Activated naive CD8-positive, alpha-beta T cell treated with anti-CD3 and anti-CD28 coated beads, Interleukin-2, amount 10 ng/mL, durations not matched to agents 7 days and 5 days (primary cell): ENCODE data around the gene ZFR2. TPM values are rescaled to one million over a fixed set of nuclear protein-coding genes. Genes with fewer than 3 reads are reported as not detected.

Source experiments
- ATAC-seq: fragments of 150-1000 bp; cut with Tn5 transposase; one replicate; pipeline ENCODE4 v1.10.0; 2021; ENCODE audit warnings: low read depth, moderate library complexity
- POLR2A ChIA-PET: fragments of 350-600 bp; sonication (Branson Sonifier 250); formaldehyde crosslinking; loops from one replicate; lab custom pipeline; 2021; ENCODE audit warnings: antibody characterized with exemption; lab: Charles Lee
- DNase-seq: peaks from one replicate; pipeline ENCODE4 v3.0.0; 2021
- H3K27ac Mint-ChIP-seq: one replicate; pipeline ENCODE4 v1.8.0; 2022; ENCODE audit warnings: mild to moderate bottlenecking, mixed read lengths
- H3K27me3 Mint-ChIP-seq: one replicate; pipeline ENCODE4 v1.8.0; 2022; ENCODE audit warnings: mild to moderate bottlenecking, moderate library complexity, mixed read lengths
- H3K36me3 Mint-ChIP-seq: one replicate; pipeline ENCODE4 v1.8.0; 2021; ENCODE audit warnings: mild to moderate bottlenecking, mixed read lengths
- H3K4me1 Mint-ChIP-seq: one replicate; pipeline ENCODE4 v1.8.0; 2021; ENCODE audit warnings: mixed read lengths
- H3K4me3 Mint-ChIP-seq: one replicate; pipeline ENCODE4 v1.8.0; 2022; ENCODE audit warnings: mild to moderate bottlenecking, moderate library complexity, mixed read lengths
- H3K9me3 Mint-ChIP-seq: one replicate; pipeline ENCODE4 v1.8.0; 2021; ENCODE audit warnings: mixed read lengths
- total RNA-seq, 2 experiments: library from RNA; stranded (reverse); gene quantifications; one replicate each; pipeline ENCODE4 v1.2.3, GENCODE V29; 2021

The ZFR2 gene
- total RNA-seq, 2 experiments from 2014 or later: 0.55 to 0.91 TPM

DNA sequence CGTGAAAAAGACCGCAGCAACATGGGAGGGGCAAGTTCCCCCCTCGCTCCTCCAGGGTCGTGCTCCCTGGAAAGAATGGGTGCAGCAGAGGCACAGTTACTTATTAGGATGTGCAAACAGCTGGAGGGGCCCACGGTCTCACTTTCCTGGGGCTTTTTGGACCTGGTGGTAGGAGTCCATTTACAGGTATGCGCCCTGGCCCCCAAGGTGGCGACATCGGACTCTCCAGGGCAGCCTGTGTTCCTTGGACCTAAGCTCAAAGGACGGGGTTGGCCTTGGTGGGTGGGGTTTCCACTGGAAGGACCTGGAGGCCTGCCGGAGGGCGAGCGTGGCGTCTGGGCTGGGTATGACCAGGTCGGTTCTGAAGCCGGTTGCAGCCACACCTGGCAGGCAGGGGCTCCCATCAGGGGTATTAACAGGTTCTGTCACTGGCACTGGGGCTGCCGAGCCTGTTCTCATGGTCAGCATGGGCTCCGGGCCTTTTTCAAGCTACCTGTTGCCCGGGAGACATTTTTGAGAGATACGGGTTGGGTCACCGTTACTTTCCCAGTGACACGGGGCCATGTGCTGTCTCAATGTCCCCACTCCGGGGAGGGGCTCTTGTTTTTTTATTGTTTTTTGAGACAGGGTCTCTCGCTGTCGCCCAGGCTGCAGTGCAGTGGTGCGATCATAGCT is 5.9 kb downstream of the ZFR2 start:
- H3K4me1 Mint-ChIP-seq: no peaks in the 10 kb centered on the region
- DNase-seq (no peak), ATAC-seq (no peak)
- no peaks in the 10 kb centered on the region for H3K36me3 Mint-ChIP-seq
- no peak overlapping the region for H3K27ac Mint-ChIP-seq
- H3K4me3 Mint-ChIP-seq: no peak overlapping the region
- POLR2A ChIA-PET: no interaction called here
- H3K27me3 Mint-ChIP-seq: peaks cover 26% of the 10 kb centered on the region
- H3K9me3 Mint-ChIP-seq: no peaks in the 10 kb centered on the region

DNA sequence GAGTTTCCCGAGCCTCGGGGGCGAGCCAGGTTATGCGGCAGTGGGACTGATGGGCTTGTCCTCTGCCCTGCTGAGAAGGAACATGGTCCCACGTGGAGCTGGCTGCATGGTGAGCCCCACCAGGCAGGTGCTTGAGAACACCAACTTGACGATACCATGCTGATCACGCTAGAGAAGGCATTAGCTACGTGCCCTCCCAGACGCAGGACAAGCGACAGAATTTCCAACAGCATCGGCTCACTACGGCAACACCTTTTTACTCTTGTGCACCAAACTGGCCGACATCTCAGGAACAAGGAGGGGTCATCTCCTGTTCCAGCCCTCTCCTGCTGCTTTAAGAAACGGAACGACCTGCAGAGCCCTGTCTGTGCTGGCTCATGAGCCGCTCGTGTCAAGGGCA is 8.3 kb downstream of the ZFR2 start:
- DNase-seq: no peak
- Mint-ChIP-seq H3K36me3 (no peaks in the 10 kb centered on the region), H3K4me1 (no peaks in the 10 kb centered on the region), H3K4me3 (no peak overlapping the region), H3K27ac (no peak overlapping the region), H3K27me3 (peaks cover 4% of the 10 kb centered on the region), H3K9me3 (no peaks in the 10 kb centered on the region)
- no peak for ATAC-seq
- POLR2A ChIA-PET: no interaction called here

- Mint-ChIP-seq H3K27ac (no peak overlapping the region), H3K4me1 (no peaks in the 10 kb centered on the region), H3K36me3 (no peaks in the 10 kb centered on the region), H3K9me3 (no peaks in the 10 kb centered on the region), H3K4me3 (no peak overlapping the region), H3K27me3 (no peaks in the 10 kb centered on the region)
- ATAC-seq (no peak), DNase-seq (no peak)
- POLR2A ChIA-PET: no interaction called here
These were observed 11.3 kb downstream of the ZFR2 start for GRCh38 chr19:3857449-3858003.

DNA sequence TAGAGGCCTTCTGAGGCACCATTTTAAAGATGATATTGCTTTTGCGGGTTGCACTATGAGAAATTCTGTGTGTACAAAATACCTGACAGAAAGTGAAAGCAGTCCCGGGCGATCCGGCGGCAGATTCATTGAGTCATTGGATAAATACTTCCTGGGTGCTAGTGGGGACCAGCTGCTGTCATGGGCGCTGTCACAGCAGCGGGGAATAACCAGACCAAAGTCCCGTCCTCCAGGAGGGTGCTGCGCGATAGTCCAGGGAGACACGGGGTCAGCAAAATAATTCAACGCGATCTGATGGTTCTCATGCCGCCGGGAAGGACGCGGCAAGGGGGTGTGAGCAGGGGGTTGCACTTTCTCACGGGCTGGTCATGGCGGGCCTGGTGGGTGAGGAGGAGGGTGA is 13.5 kb downstream of the ZFR2 start:
- H3K27me3 Mint-ChIP-seq: no peaks in the 10 kb centered on the region
- no peak overlapping the region for H3K27ac Mint-ChIP-seq
- no peak for ATAC-seq
- no peak overlapping the region for H3K4me3 Mint-ChIP-seq
- peaks cover 10% of the 10 kb centered on the region for H3K9me3 Mint-ChIP-seq
- H3K36me3 Mint-ChIP-seq: peaks cover 1% of the 10 kb centered on the region
- H3K4me1 Mint-ChIP-seq: no peaks in the 10 kb centered on the region
- POLR2A ChIA-PET: no interaction called here
- no peak for DNase-seq

DNA sequence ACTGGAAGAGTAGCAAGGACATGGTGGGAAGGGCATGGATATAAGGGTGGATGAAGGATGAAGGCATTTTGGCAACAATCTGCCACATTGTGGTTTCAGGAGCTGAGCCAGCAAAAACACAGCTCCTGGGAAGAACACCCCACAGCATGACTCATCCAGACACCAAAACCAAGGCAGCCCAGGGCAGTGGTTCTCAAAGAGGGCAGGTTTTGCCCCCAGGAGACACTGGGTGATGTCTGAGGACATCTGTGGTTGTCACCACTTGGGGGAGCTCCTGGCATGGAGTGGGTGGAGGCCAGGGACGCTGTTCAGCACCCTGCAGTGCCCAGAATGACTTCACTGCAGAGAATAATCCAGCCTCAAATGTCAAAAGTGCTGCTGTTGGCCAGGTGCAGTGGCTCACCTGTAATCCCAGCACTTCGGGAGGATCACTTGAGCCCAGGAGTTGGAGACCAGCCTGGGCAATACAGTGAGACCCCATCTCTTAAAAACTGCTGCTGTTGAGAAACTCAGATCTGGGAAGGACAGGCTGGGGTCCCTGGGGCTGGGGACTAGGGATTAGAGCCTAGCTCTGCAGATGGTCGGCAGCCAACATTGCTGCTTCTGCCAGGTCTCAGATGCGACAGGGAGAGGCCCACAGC is 16.1 kb downstream of the ZFR2 start:
- no peak overlapping the region for H3K4me3 Mint-ChIP-seq
- POLR2A ChIA-PET: no interaction called here

DNA sequence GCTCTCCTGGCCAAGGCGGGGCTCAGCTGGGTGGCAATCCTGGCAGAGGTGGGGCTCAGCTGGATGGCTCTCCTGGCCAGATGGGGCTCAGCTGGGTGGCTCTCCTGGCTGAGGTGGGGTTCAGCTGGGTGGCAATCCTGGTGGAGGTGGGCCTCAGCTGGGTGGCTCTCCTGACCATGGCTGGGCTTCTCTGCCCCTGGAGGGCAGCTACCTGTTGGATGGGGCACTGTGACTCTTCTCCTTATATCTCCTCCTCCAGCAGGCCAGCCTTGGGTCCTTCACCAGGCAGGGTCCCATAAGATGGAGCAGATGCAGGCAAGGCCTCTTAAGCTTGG is 16.7 kb downstream of the ZFR2 start:
- POLR2A ChIA-PET: no interaction called here
- peaks cover 1% of the 10 kb centered on the region for H3K36me3 Mint-ChIP-seq
- H3K4me1 Mint-ChIP-seq: no peaks in the 10 kb centered on the region
- H3K27me3 Mint-ChIP-seq: no peaks in the 10 kb centered on the region
- no peak overlapping the region for H3K4me3 Mint-ChIP-seq
- no peak for DNase-seq
- peaks cover 10% of the 10 kb centered on the region for H3K9me3 Mint-ChIP-seq
- no peak for ATAC-seq
- H3K27ac Mint-ChIP-seq: no peak overlapping the region

More for the DNA sequence above, 16.1 kb downstream of the ZFR2 start:
- Mint-ChIP-seq H3K4me1 (no peaks in the 10 kb centered on the region), H3K9me3 (peaks cover 10% of the 10 kb centered on the region), H3K27me3 (no peaks in the 10 kb centered on the region), H3K36me3 (peaks cover 1% of the 10 kb centered on the region), H3K27ac (no peak overlapping the region)
- no peak for ATAC-seq
- DNase-seq: no peak

DNA sequence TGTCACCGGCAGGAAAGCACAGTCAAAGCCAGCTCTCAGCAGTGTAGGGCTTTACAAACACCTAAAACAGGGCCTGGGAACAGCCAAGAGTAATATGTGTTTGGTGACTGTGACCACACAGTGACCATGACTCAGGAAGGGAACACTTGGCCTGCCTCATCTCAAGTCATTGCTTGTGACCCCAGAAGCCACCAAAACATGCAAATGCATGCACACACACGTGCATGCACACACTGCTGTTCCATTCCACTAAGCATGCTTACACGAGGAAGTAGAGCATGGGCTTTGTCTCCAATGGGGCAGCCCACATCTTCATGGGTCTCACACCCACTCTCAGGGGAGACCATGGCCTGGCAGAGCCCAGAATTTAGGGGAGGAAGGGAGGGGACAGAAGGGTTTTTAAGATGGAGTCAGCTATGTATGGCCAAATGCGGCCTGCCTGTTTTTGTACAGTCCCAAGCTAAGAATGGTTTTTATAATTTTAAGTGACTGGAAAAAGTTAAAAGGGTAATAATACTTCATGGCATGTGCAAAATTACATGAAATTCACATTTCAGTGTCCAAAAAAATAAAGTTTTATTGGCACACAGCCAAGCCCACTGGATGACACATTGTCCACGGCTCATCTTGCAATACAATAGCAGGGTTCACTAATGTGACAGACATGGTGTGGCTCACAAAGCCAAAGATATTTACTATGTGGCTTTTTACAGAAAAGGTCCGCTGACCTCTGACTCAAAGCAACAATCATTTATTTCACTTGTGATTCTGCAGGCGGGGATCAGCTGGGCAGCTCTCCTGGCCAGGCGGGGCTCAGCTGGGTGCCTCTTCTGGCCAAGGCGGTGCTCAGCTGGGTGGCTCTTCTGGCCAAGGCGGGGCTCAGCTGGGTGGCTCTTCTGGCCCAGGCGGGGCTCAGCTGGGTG is 17.3 kb downstream of the ZFR2 start:
- DNase-seq: no peak
- peaks cover 1% of the 10 kb centered on the region for H3K36me3 Mint-ChIP-seq
- H3K4me3 Mint-ChIP-seq: no peak overlapping the region
- H3K9me3 Mint-ChIP-seq: peaks cover 10% of the 10 kb centered on the region
- H3K27ac Mint-ChIP-seq: no peak overlapping the region
- no peaks in the 10 kb centered on the region for H3K4me1 Mint-ChIP-seq
- POLR2A ChIA-PET: interaction anchor here (0.6 kb wide), 1 partner anchor 451 kb away, joined by 6 read pairs; no protein-coding TSS in a partner anchor
- ATAC-seq: no peak
- H3K27me3 Mint-ChIP-seq: no peaks in the 10 kb centered on the region

- no peak for DNase-seq
- Mint-ChIP-seq H3K4me3 (no peak overlapping the region), H3K27me3 (no peaks in the 10 kb centered on the region), H3K36me3 (peaks cover 1% of the 10 kb centered on the region), H3K27ac (no peak overlapping the region), H3K4me1 (no peaks in the 10 kb centered on the region), H3K9me3 (peaks cover 10% of the 10 kb centered on the region)
- ATAC-seq: no peak
- POLR2A ChIA-PET: no interaction called here
These were observed 18.4 kb downstream of the ZFR2 start for GRCh38 chr19:3850320-3850972.

DNA sequence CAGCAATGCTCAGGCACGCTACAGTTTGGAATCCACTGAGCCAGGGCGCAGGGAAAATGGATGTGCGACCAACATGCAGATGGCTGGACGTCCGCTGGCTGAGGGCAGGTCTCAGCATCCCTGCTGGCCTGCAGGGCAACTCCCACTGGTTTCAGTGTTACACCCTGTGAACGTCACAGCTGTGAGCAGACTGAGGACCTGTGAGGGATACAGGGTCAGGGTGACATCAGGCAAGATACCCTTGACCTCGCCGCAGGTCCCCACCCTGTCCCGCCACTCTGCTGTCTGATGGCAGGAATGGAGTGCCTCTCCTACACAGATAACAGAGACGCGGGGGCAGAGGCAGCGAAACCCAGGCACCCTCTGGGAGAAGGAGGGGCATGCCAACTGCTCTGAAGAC is 19.1 kb downstream of the ZFR2 start:
- Mint-ChIP-seq H3K36me3 (peaks cover 1% of the 10 kb centered on the region), H3K9me3 (peaks cover 10% of the 10 kb centered on the region), H3K27ac (no peak overlapping the region), H3K27me3 (no peaks in the 10 kb centered on the region), H3K4me3 (no peak overlapping the region), H3K4me1 (no peaks in the 10 kb centered on the region)
- ATAC-seq (no peak), DNase-seq (no peak)
- POLR2A ChIA-PET: no interaction called here

- no peaks in the 10 kb centered on the region for H3K4me1 Mint-ChIP-seq
- H3K27ac Mint-ChIP-seq: no peak overlapping the region
- ATAC-seq (peak; percentile 72), DNase-seq (peak; percentile 51)
- POLR2A ChIA-PET: interaction anchor here (0.6 kb wide), 1 partner anchor 298 kb away, joined by 3 read pairs; no protein-coding TSS in a partner anchor
- H3K4me3 Mint-ChIP-seq: no peak overlapping the region
- no peaks in the 10 kb centered on the region for H3K27me3 Mint-ChIP-seq
- H3K36me3 Mint-ChIP-seq: peaks cover 1% of the 10 kb centered on the region
- peaks cover 10% of the 10 kb centered on the region for H3K9me3 Mint-ChIP-seq
These were observed 19.7 kb downstream of the ZFR2 start for GRCh38 chr19:3849092-3849491.

GRCh38 chr19:3844596-3844995 is 24.2 kb downstream of the ZFR2 start:
- H3K9me3 Mint-ChIP-seq: no peaks in the 10 kb centered on the region
- DNase-seq (no peak), ATAC-seq (no peak)
- H3K36me3 Mint-ChIP-seq: no peaks in the 10 kb centered on the region
- H3K27me3 Mint-ChIP-seq: no peaks in the 10 kb centered on the region
- no peak overlapping the region for H3K4me3 Mint-ChIP-seq
- POLR2A ChIA-PET: no interaction called here
- H3K27ac Mint-ChIP-seq: no peak overlapping the region
- H3K4me1 Mint-ChIP-seq: no peaks in the 10 kb centered on the region

- no peak for ATAC-seq
- POLR2A ChIA-PET: no interaction called here
- Mint-ChIP-seq H3K9me3 (peaks cover 2% of the 10 kb centered on the region), H3K4me1 (no peaks in the 10 kb centered on the region), H3K27me3 (no peaks in the 10 kb centered on the region), H3K4me3 (no peak overlapping the region), H3K36me3 (no peaks in the 10 kb centered on the region), H3K27ac (no peak overlapping the region)
- DNase-seq: no peak
These were observed 25.9 kb downstream of the ZFR2 start for GRCh38 chr19:3842948-3843347.

GRCh38 chr19:3840804-3841203 is 28.0 kb downstream of the ZFR2 start:
- Mint-ChIP-seq H3K4me1 (peaks cover 2% of the 10 kb centered on the region), H3K9me3 (peaks cover 12% of the 10 kb centered on the region), H3K27me3 (no peaks in the 10 kb centered on the region), H3K4me3 (no peak overlapping the region), H3K27ac (no peak overlapping the region), H3K36me3 (no peaks in the 10 kb centered on the region)
- DNase-seq (no peak), ATAC-seq (no peak)
- POLR2A ChIA-PET: no interaction called here
